ENCODE results near the gene USP32.

DNA sequence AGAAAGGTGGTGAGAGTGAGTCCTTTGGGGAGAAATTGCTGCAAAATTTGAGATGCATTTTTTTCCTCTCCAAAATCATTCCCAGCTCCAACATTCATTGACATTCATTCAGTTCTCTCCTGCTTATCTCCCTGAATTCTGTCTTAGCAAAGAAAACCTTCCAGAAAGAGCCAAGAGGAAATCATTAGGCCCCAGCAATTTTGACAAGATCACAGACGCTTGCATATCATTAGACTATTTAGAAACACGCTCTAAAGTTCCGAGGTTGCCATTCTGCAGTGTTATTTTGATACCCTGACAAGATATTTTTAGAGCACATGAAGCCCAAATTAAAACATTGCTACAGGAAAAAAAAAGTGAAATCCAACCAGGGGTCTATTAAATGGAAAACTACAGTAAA is 20.8 kb upstream of the USP32 start:
- TF ChIP-seq, protein P1, sequence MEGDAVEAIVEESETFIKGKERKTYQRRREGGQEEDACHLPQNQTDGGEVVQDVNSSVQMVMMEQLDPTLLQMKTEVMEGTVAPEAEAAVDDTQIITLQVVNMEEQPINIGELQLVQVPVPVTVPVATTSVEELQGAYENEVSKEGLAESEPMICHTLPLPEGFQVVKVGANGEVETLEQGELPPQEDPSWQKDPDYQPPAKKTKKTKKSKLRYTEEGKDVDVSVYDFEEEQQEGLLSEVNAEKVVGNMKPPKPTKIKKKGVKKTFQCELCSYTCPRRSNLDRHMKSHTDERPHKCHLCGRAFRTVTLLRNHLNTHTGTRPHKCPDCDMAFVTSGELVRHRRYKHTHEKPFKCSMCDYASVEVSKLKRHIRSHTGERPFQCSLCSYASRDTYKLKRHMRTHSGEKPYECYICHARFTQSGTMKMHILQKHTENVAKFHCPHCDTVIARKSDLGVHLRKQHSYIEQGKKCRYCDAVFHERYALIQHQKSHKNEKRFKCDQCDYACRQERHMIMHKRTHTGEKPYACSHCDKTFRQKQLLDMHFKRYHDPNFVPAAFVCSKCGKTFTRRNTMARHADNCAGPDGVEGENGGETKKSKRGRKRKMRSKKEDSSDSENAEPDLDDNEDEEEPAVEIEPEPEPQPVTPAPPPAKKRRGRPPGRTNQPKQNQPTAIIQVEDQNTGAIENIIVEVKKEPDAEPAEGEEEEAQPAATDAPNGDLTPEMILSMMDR (IDR thresholded peaks at IDR 0.05 in 2 of 3, conservative IDR thresholded peaks at IDR 0.05 in 1 of 3; ENCODE audit: control insufficient read depth in 2 of 3, extremely low read depth in 1 of 3, insufficient read depth in 1 of 3, low read depth in 3 of 3, low read length in 3 of 3) = no peak
- no peak for TF ChIP-seq RCOR1 (conservative IDR thresholded peaks at IDR 0.05; ENCODE audit: low read depth, low read length)
- TF ChIP-seq CHD1 (IDR thresholded peaks at IDR 0.05; ENCODE audit: low read depth, low read length) = no peak
- TF ChIP-seq RFX5 (IDR thresholded peaks at IDR 0.05; ENCODE audit: low read depth, low read length) = no peak
- TF ChIP-seq CREB1 (IDR thresholded peaks at IDR 0.05; ENCODE audit: low read depth) = no peak
- TF ChIP-seq POLR2AphosphoS5 (IDR thresholded peaks at IDR 0.05; ENCODE audit: low read length) = no peak
- TF ChIP-seq MYC (IDR thresholded peaks at IDR 0.05; ENCODE audit: insufficient read depth, insufficient read length, insufficient replicate concordance, low read length, severe bottlenecking) = no peak
- TF ChIP-seq POLR2A (IDR thresholded peaks at IDR 0.05; ENCODE audit: low read depth, low read length) = no peak
- no peak for TF ChIP-seq ESRRA (IDR thresholded peaks at IDR 0.05; ENCODE audit: low read length)

Measured in GM12878 (cell line).